ENCODE results near the gene CKMT1A. TPM values are rescaled to one million over a fixed set of nuclear protein-coding genes. Genes with fewer than 3 reads are reported as not detected.
"Not testable (repeated sequence)": the region's sequence is repeated elsewhere in the genome, so short reads cannot be mapped to it uniquely, and the experiment has no call there.

The CKMT1A gene
- total RNA-seq, 4 donors from 2014 or later: not detected

GRCh38 chr15:43735416-43735815 is 41.8 kb downstream of the CKMT1A start:
- H3K4me3 ChIP-seq: no peak overlapping the region
- no peak for TF ChIP-seq POLR2A (IDR thresholded peaks at IDR 0.05)
- DNase-seq: no peak
- H3K27me3 ChIP-seq: no peaks in the 10 kb centered on the region
- H3K9me3 ChIP-seq: no peaks in the 10 kb centered on the region
- H3K27ac ChIP-seq: no peak overlapping the region
- no peaks in the 10 kb centered on the region for H3K36me3 ChIP-seq
- intact Hi-C loops (cut with DNase I; ENCODE audit: low total_unique reads): no loop called here
- no peaks in the 10 kb centered on the region for H3K4me1 ChIP-seq

- intact Hi-C loops (cut with DNase I; ENCODE audit: low total_unique reads); H3K36me3 ChIP-seq; H3K27me3 ChIP-seq; H3K9me3 ChIP-seq: not testable (repeated sequence)
- H3K4me3 ChIP-seq: peak within 1 kb of the TSS; percentile 70
- H3K27ac ChIP-seq: peak within 1 kb of the TSS; percentile 86 to 88
- peaks cover 0 to 16% of the 10 kb centered on the region in 2 donors for H3K4me1 ChIP-seq
- DNase-seq: peak; percentile 90 to 95
- peak; percentile 96 to 99 for TF ChIP-seq POLR2A (IDR thresholded peaks at IDR 0.05)
- TF ChIP-seq CTCF (IDR thresholded peaks at IDR 0.05): peak in 1 of 4 experiments; percentile 46
These were observed 52.7 kb downstream of the CKMT1A start, which contains the start of gene PDIA3 for GRCh38 chr15:43746245-43746902. Gene PDIA3, plus strand, starts transcription at chr15:43746438. Its CDS starts 102 bp downstream, at chr15:43746540.

GRCh38 chr15:43746903-43747309 is 53.2 kb downstream of the CKMT1A start:
- H3K27ac ChIP-seq: peak overlapping the region; percentile 86 to 88
- H3K27me3 ChIP-seq; DNase-seq; H3K9me3 ChIP-seq; H3K36me3 ChIP-seq; intact Hi-C loops (cut with DNase I; ENCODE audit: low total_unique reads): not testable (repeated sequence)
- peaks cover 0 to 16% of the 10 kb centered on the region in 2 donors for H3K4me1 ChIP-seq
- peak overlapping the region; percentile 70 for H3K4me3 ChIP-seq

GRCh38 chr15:43748376-43748775 is 54.7 kb downstream of the CKMT1A start:
- Histone ChIP-seq H3K9me3 (no peaks in the 10 kb centered on the region), H3K4me3 (no peak overlapping the region), H3K36me3 (no peaks in the 10 kb centered on the region), H3K27ac (no peak overlapping the region), H3K27me3 (no peaks in the 10 kb centered on the region), H3K4me1 (peaks cover 0 to 16% of the 10 kb centered on the region in 2 donors)
- TF ChIP-seq POLR2A (IDR thresholded peaks at IDR 0.05): no peak
- TF ChIP-seq CTCF (IDR thresholded peaks at IDR 0.05): no peak
- no peak for DNase-seq
- intact Hi-C loops (cut with DNase I; ENCODE audit: low total_unique reads): no loop called here

Small RNA genes within 50 kb of the gene (small RNA-seq; reads per million reads assigned to genes)
- not detected for gene PDIA3P2
- gene RNU6-353P: not detected
- gene RNU6-354P: not detected

Other genes with a start within 250 kb of the CKMT1A start
- gene TP53BP1, start 200.7 kb upstream of the CKMT1A start, total RNA-seq: 100 to 1,000 TPM in 1 of 4 donors, 10 to 100 TPM in 3; 30.2 to 150 (median 51.4) TPM
- gene MAP1A, start 176.3 kb upstream of the CKMT1A start, total RNA-seq: 10 to 100 TPM in 3 of 4 donors, 1 to 10 TPM in 1; 5.9 to 27.6 (median 12.8) TPM
- 10 to 100 TPM in 3 of 4 donors, 1 to 10 TPM in 1; 7.1 to 74.8 (median 42.6) TPM for gene PPIP5K1, start 103.7 kb upstream of the CKMT1A start, total RNA-seq
- gene CKMT1B, start 99.8 kb upstream of the CKMT1A start, total RNA-seq: under 1 TPM in 2 of 4 donors, not detected in 2; 0.29 to 0.90 TPM
- 1 to 10 TPM in 1 of 4 donors, under 1 TPM in 2, not detected in 1; under 0.01 to 2.3 (median 0.88) TPM for gene STRC, start 75.1 kb upstream of the CKMT1A start, total RNA-seq
- gene CATSPER2, start 45.0 kb upstream of the CKMT1A start, total RNA-seq: 10 to 100 TPM in 1 of 4 donors, 1 to 10 TPM in 2, under 1 TPM in 1; 0.51 to 18.9 (median 3.3) TPM
- 100 to 1,000 TPM in 3 of 4 donors, 10 to 100 TPM in 1; 82.6 to 264 (median 188) TPM for gene PDIA3, start 52.6 kb downstream of the CKMT1A start, total RNA-seq
- gene ELL3, start 83.1 kb downstream of the CKMT1A start, total RNA-seq: 1 to 10 TPM in 2 of 4 donors, under 1 TPM in 1, not detected in 1; 0.59 to 9.6 (median 9.6) TPM
- gene SERF2, start 98.5 kb downstream of the CKMT1A start, total RNA-seq: 100 to 1,000 TPM; 131 to 715 (median 367) TPM
- under 1 TPM in 2 of 4 donors, not detected in 2; 0.28 to 0.49 TPM for gene SERINC4, start 106.4 kb downstream of the CKMT1A start, total RNA-seq
- gene HYPK, start 106.7 kb downstream of the CKMT1A start, total RNA-seq: 10 to 100 TPM in 3 of 4 donors, 1 to 10 TPM in 1; 4.8 to 42.3 (median 14.1) TPM
- 10 to 100 TPM in 3 of 4 donors, 1 to 10 TPM in 1; 9.5 to 26.3 (median 15.1) TPM for gene MFAP1, start 130.8 kb downstream of the CKMT1A start, total RNA-seq
- gene WDR76, start 133.1 kb downstream of the CKMT1A start, total RNA-seq: 100 to 1,000 TPM in 1 of 4 donors, 10 to 100 TPM in 1, 1 to 10 TPM in 1, under 1 TPM in 1; 0.59 to 114 (median 13.0) TPM